ENCODE measurements around the gene MYCL.
"Not testable (repeated sequence)": the region's sequence is repeated elsewhere in the genome, so short reads cannot be mapped to it uniquely, and the experiment has no call there.

Gene MYCL

DNA sequence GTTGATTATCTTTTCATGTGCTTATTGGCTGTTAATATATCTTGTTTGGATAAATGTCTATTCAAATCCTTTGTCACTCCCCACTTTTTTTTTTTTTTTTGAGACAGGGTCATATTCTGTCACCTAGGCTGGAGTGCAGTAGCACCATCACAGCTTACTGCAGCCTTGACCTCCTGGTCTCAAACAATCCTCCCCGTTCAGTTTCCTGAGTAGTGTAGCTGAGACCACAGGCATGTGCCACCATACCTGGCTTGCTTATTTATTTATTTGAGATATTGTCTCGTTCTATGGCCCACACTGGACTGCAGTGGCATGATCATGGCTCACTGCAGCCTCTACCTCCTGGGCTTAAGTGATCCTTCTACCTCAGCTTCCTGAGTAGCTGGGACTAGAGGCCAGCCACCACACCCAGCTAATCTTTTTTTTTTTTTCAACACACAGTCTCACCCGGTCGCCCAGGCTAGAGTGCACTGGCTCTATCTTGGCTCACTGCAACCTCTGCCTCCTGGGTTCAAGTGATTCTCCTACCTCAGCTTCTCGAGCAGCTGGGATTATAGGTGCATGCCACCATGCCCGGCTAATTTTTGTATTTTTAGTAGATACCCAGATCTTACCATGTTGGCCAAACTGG, 13.9 kb upstream of the MYCL start:
- no peak for DNase-seq

DNA sequence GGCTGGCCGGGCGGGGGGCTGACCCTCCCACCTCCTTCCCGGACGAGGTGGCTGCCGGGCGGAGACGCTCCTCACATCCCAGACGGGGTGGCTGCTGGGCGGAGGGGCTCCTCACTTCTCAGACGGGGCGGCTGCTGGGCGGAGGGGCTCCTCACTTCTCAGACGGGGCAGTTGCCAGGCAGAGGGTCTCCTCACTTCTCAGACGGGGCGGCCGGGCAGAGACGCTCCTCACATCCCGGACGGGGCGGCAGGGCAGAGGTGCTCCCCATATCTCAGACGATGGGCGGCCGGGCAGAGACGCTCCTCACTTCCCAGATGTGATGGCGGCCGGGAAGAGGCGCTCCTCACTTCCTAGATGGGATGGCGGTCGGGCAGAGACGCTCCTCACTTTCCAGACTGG, 11.4 kb upstream of the MYCL start:
- not testable (repeated sequence) for DNase-seq

DNA sequence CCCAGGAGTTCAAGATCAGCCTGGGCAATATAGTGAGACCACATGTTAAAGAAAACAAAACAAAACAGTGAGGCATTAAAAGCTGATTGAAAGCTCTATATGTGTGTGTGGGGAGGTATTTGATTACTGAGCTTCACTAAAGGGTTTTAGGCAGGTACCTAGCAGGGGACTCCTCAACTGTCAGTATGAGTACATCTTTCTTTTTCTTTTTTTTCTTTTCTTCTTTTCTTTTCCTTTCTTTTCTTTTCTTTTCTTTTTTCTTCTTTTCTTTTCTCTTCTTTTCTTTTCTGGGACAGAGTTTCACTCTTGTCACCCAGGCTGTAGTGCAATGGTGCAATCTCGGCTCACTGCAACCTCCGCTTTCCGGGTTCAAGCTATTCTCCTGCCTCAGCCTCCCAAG, 8.5 kb upstream of the MYCL start:
- DNase-seq, result no peak

DNA sequence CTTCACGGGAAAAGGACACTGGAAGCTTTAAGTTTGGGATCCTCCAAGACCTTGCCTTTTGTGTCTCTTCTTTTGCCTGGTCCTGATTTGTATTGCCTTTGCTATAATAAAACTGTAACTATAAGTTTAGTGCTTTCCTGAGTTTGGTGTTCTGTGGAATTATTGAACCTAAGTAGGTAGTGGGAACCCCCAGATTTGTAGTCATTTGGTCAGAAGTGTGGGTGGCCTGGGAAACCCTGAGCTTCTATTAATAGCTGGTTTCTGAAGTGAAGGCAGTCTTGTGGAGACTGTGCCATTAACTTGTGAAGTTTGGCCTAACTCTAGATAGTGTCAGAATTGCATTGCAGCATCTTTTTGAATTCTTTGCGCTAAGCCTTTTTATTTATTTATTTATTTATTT, 6.8 kb upstream of the MYCL start:
- DNase-seq, result no peak

DNA sequence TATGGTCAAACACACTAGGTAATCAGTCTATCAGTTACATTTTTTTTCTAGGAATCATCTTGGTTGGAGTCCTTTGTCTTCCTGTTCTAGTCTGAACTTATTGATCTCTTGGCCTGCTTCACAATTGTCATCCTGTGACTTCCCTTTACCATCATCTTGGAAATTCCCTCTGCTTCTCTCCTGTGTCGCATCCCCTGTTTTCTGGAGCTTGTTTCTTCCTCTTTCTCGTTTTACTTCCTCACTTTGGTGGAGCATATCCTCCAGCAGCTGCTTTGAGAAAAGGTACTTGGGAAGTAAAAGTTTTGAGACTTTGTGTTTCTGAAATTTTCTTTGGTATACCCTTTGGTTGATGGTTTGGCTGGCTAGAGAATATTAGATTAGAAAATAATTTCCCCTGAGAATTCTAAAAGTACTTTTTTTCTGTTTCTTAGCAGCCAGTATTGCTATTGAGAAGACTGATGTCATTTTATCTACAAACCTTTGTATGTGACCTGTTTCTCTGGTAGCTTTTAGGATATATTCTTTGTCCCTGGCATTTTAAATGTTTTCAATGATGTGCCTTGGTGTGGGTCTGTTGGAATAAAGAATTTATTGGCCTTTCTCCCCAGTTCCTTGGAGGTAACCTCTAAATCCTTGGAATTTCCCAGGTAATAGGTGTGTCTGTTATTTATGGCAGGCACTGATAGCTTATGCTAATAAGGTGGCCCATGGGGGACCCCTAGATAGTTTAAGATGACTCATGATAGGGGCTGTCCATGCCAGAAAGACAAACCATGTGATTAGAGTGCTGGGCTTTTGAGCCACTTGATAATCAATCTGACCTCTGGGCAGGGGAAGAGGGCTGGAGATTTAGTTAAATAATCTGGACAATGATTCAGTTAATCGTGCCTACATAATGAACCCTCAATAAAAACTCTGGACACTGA, 6.1 kb upstream of the MYCL start:
- no peak for DNase-seq

DNA sequence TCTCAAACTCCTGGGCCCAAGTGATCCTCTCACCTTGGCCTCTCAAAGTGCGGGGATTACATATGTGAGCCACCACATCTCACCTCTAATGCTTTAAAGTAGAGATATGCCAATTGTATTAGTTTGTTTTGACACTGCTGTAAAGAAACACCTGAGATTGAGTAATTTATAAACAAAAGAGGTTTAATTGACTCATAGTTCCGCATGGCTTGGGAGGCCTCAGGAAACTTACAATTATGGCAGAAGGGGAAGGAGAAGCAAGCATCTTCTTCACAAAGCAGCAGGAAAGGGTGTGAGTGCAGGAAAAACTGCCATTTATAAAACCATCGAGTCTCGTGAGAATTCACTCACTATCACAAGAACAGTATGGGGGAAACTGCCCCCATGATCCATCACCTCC, 3.5 kb upstream of the MYCL start:
- no peak for DNase-seq

DNA sequence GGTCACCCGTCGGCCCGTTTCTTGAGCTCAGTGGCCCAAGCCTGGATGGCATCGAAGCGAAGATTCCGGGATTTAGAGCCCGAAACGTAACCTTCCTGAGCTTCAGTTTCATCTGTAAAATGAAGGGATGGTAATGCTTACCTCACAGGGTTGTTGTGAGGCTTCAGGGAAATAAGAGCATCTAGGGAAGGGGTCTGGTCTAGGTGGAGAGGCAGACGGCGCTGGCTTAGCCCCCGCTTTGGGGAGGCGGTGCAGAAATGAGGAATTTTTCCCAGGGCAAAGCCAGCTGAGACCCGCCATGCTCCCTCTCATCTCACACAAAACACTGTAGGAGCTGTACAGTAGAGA, 717 bp upstream of the MYCL start:
- no peak for DNase-seq

DNA sequence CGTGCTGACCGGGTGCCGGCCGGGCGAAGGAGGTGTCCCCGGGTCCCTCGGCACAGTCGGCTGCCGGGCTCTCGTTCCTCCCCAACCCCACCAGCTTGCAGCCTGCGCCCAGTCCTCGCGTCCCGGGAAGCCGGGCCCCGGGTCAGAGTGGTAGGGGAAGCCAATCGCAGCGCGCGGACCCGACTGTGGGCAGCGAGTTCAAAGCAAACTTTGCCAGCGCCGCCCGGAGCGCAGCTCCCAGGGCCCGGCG, 328 bp downstream of the MYCL start:
- DNase-seq, result peak; percentile 64

DNA sequence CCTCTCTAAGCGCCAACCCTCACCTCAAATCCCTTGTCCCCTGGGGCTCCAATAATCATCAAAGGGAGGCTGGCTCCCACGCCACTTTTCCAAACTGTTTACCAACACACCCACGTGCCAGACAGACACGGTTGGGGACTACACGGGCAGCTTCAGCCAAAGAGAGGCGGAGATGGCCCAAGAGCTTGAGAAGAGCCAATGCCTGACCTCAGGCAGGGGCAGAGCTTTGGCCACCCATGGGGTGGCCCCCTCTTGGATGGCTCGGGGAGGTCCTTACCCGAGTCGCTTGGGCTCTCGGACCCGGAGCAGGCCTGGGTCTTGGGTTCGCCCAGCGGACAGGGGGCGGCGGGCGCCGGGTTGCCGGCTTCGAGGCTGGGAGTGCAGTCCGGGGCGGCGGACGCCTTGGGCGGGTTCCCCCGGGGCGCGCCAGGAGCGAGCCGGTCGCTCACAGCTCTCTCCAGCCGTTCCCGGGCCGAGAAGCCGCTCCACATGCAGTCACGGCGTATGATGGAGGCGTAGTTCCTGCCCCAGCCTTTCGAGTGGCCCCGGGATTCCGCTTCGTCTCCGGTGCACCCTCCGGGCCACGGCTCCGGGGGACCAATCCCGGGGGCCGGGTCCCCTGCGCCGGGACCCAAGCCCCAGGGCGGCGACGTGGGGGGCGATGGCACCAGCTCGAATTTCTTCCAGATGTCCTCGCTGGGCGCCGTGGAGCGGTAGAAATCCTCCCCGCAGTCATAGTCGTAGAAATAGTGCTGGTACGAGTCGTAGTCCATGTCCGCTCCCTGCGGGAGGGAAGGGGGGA, 854 bp downstream of the MYCL start:
- DNase-seq, result no peak

DNA sequence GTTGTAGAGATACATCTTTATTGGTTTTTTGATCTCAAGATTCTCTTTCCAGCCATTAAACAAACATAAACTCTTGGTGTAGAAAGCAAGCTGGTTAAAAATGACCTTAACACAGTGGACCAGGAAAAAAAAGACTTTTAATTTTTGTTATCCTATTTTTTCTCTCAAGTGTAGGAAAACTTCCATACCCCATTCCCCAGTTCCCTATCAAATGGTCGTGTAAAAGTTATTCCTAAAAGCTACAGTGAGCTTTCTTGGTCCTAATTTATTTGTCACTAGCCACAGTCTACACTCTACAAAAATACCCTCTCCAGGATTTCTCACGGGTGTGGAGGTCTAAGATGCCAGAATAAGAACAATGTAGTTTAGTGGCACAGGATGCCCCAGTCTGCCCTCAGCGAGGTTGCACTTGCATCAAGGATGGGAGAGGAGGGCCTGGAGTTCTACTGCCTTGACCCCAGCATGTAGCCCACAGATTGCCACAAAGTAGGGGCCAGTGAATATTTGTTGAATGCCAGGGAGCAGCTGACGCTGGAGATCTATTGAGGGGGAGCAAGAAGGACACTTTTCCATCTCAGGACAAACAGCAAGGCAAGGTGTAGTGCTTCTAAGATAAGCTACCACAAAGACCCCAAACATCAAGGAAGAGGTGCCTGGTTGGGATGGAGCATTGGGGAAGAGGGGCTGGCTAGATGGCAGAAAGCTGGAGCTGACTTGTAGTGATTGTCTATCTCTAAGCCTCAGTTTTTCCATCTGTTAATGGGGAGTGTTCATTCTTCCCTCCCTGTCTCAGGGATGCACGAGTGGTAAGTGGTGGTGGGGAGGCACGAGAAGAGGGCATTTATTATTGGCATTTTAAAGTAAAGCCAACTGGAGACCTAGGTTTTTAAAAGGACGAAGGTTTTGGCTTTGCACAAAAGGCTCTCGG, 1.8 kb downstream of the MYCL start:
- no peak for DNase-seq

DNA sequence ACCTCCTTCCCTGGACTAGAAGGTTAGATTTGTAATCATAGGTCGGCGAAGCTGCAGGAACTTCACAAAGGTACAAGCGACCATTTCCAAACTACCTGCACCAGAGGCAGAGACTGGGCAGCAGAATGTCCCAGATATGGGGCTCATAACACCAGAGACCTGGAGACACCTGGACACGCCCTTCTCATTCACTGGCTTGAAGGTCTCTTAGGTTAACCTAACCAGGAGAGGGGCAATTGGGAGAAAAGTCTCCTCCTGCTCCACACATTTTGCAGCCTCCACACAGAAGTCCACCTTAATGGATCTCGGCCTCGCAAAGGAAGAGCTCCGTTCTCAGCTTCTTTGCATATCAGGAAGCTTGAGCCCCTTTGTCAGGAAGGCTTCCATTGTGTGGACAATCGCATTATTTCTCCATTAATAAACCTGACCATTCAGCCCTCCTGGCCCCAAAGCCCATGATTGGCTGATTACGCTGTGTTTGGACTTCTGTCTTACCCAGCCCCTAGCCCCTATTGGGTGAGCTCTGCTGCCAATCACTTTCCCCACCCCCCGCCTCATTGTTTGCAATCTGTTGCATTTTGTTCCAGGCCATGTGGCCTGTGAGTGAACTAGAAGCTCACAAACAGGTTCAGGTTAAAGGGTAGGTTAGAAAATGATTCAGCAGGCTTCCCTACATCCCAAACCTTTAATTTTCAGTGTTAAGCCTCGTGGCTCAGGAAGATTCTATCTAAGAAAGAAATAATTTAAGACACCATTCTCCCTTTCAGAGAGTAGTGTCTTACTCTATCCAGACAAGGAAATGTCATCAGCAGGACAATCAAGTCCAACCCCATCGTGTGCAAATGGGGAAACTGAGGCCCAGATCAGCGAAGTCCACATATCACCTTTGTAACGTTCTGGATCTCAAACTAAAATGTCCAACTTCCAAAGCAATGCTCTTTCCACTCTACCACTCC, 2.8 kb downstream of the MYCL start:
- DNase-seq, result no peak

DNA sequence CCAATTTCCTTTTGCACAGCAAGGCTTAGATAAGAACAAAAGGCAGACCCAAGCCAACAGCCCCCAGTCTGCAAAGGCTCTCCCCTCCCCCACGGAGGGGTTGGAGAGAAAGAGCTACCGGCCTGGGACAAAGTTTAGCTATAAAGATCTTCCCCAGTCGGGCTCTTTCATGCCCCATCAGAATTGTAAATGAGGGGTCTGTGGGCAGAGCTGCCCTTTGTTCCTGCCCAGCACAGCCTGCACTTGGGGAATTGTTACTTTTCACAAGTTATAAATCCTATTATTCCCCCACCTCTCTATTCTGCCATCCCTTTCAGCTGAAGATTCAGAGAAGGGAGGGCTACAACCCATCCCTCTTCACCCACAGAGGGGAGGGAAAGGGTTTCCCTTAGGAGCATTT, 3.5 kb downstream of the MYCL start:
- no peak for DNase-seq

DNA sequence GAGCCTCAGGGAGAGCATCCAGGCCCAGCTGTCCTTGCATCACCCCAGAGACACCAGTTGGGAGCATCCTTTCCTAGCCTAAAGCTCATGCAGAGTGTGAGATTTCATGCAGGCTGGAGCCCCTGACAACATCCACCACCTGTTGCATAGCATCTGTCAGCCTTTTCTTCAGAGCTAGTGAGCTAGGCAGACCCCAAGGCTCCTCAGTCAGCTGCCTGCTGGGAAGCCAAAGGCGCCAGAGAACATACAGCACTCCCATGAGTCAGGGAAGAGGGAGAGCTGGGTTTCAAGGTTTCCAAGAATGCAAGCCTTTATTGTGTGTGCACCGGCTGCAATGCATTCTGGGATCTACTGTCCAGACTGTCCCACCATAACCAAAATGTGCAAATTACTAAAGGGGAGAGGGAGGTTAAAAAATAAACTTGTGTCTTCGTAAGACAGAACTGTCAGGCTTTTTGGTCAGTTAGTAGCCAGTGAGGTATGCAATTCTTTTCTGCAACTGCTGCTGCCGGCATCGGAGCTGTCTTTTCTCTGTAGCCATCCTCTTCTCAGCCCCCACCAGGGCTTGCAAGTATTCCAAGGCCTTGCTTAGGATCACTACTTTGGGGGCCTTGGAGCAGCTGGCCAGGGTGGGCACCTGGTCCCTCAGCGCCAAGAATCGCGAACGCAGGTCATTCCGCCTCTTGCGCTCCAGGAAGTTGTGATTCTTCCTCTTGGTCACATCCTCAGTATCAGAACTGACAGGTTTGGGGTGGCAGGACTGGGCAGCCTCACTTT, 4.6 kb downstream of the MYCL start:
- DNase-seq, result no peak

DNA sequence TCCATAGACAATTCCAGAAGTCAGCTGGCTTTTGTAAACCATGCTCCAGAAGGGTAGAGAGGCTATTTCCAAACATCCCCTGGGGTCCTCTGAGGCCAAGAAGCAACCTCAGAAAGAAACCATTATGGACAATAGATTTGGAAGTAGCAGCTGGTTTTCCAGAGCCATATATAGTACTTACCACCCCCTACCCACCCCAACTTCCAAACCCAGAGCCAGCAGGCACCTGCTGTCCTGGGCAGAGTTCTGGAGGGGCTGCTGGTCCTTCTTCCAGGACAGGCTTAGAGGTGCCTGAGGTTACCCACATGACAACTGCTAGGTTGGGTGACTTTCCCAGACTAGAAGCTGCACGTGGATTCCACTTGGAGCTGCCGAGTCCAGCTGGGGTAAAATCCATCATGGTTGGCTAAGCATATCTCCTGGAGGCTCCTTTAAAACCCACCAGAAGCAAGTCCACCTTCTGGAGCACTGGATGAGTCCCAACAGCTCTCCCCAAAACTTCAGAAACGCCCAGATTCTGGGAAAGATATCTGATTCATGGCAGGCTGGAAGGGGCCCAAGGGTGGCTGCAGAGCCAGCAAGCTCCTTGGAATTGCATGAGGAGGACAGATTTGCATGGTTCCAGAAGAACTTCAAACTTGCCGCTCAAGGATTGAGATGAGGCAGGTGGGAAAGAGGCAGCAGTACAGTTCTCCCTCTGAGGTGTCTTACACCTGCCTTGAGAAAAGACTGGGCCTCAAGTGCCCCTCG, 5.8 kb downstream of the MYCL start:
- DNase-seq, result no peak

DNA sequence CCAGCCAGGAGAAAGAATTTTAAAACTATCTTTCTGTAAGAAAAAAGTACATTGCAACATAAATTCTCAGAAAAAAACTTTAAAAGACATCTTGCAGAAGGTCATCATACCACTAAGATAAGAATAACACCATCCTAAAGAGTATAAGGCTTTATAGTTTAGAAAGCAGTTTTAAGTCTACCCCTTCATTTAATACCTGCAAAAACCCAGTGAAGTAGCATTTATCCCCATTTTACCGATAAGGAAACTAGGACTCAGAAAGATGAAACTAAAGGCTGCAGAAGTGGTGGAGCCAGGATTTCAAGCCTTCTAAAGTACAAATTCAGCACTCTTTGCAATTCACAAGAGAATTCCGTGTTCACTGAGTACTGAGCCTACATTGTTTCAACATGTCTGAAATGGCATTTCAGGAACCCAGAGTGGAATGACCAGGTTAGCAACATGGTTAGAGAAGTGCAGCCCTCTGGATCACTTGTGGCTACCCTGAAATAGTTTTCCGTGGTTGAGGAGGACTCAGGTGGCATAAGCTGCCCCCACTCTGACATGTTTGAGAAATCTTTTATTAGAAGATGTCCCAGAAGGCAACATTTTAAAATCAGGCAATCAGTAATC, 6.7 kb downstream of the MYCL start:
- DNase-seq, result no peak

DNA sequence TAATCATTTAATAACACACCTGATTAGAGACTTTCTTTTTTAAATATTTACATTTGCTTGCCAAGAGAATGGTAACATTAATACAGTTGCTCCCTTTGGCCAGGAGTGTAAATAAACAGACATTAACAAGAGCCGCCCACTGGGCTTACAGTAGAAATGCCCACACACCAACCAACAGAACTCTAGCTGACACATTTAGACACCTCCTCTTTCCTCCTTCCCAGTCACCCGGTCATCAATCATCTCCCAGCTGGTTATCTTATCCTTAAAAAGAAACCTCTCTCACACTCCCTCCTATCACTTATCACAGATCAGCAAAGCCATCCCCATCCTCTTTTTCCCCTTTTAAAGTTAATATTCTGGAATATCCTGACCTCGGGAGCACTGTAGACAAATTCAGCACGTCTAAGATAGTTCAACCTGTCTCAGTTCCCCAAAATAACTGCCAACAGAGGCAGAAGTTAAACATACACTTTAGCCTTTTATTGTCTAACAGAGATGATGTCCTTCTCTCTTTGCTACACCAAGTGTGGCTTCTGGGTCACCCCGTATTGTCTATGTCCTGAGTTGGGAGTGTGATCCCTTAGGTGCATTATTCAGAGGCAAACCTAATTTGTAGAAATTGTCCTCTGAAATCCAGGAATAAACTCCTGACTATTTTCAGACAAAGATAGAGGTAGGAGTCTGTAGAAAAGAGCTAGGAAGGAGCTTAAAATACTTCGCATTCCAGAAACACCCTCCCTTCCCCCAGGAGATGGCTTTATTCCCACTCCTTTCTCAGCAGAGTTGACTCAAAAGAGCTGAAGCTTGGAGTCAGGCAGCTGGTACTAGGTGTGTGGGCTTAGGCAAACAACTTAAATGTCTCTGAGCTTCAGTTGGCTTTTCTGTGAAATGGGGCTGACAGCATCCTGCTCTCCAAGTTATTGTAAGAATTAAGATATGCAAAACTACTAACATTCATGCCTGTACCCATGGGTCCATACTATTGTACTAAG, 8.8 kb downstream of the MYCL start:
- DNase-seq, result no peak

DNA sequence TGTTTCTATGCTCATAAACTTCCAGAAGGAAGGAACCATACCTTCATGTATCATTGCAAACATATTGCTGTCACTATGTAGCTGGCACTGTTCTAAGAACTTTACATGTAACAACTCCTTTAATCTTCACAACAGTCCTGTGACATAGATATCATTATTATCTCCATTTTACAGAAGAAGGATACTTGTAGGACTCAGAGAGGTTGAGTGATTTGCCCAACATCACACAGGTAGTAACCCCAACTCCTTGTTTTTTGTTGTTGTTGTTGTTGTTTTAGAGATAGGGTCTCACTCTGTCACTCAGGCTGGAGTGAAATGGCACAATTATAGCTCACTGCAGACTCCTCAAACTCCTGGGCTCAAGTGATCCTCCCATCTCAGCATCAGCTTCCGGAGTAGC, 10.8 kb downstream of the MYCL start:
- DNase-seq, result no peak

DNA sequence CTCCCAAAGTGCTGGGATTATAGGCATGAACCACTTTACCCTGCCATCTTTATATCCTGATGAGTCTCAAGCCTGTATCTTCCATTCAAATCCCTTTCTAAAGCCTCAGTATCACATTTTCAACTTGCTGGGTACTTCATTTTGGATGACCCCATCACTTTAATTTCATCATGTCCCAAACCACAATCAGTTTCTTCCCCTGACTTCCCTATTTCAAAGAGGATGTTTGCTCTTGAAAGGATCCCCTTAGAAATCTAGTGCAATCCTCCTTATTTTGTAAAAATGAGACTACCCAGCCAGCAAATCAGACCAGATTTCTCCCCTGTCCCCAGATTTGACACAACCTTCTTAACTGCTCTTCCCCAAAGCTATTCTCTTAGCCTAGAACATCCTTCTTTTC, 11.4 kb downstream of the MYCL start:
- no peak for DNase-seq
